Cerebellar cortex (tissue), 1 donor: Measurements from ENCODE around the gene TEAD3.

Experiments used
- DNase-seq: peaks from one replicate; pipeline ENCODE4 v3.0.0-alpha.2; 2015; ENCODE audit warnings: low spot score

TEAD3 gene

DNA sequence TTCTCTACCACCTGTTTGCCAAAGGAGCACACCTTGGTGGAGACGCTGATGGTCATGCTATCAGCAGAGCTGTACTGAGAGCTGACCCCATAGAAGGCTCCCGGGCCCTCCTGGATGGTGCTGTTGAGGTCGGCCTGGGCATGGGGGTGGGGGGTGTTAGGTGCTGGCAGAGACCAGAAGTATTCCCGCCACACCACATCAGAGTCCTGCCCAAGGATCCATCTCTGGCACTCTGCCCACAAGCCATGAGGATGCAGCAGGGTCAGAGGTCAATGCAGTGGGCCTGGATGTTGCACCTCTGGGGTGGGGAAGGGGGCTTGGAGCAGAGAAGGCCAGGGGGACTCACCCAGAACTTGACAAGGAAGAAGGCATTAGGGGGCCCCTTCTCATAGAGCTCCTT, 21.3 kb downstream of the TEAD3 start:
- no peak for DNase-seq

DNA sequence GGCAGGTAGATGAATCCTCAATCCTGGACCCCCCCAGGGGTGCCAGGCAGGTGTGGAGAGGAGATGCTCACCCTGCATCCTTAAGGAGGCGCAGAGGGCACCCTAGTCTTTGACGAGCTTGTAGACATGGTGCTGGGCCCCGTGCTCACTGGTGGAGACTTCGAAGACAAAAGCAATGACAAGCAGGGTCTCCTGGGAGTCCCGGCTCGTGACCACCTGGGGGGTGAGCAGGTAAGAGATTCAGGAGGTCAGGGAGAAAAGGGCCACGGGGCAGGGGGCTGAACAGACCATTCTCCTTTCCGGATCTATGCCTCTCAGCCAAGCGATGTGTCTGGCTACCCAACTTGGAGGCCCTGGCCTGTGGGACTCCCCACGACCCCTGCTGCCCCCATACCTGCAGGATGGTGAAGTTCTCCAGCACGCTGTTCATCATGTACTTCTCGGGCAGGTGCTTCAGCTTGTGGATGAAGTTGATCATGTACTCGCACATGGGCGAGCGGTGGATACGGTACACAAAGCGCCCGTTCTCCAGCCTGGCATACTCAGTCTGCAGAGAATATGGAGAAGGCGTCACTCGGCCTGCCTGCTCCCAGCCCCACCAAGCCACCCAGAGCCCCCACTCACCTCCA, 21.8 kb downstream of the TEAD3 start:
- no peak for DNase-seq

GRCh38 chr6:35474131-35474941, 22.5 kb downstream of the TEAD3 start:
- DNase-seq = no peak

DNA sequence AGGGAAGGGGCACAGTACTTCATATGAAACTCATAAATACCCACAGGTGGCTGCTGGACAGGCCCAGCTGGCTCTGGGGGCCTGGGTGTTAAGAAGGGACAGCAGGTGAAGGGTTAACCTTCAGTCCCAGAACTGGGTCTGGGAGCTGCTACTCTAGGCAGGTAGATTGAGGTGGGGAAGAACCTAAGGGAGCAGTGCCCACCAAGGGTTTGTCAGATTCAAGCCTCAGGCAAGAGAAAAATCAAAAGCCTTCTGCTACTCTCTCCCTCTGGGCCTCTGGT, 23.1 kb downstream of the TEAD3 start:
- no peak for DNase-seq

- DNase-seq = no peak
These were observed 23.6 kb downstream of the TEAD3 start for GRCh38 chr6:35473075-35473849.

DNA sequence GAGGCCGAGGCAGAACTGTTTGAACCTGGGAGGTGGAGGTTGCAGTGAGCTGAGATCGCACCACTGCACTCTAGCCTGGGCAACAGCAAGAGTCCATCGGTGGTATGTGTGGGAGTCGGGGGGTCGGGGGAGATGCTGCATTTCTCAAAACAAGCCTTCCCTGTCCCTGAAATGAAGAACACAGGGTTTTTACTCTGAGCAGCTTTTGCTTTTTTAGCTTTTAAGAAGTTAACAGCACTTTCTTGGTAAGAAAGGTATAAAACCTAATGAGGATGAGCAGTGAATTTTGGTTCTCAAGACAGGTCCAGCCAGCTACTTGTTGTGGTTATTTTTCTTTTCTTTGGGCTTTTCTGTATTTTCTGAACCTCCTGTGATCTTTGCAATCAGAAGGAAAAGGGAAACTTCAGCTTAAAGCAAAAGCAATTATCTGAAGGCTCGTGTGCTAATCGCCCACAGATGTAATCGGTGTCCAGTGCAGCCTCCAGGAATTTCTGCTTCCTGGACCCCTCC, 25.0 kb downstream of the TEAD3 start:
- DNase-seq = no peak

DNA sequence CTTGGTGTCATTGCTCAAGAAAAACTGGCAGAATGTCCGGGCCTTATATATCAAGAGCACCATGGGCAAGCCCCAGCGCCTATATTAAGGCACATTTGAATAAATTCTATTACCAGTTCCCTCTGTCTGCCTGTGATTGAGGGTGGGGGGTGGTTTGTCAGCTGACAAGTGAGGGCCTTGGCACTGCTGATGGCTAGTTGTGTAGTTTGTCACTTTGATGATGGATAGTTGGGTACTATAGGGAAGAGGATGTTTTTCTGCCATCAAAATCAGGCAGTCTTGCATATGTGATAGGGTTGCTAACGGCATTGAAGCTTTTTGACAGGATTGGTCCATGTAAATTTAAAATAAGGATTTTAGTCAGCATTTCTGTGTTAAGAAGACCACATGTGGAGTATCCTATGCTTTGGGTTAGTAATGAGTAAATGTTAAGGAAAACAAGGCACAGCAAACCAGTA, 26.2 kb downstream of the TEAD3 start:
- no peak for DNase-seq

DNA sequence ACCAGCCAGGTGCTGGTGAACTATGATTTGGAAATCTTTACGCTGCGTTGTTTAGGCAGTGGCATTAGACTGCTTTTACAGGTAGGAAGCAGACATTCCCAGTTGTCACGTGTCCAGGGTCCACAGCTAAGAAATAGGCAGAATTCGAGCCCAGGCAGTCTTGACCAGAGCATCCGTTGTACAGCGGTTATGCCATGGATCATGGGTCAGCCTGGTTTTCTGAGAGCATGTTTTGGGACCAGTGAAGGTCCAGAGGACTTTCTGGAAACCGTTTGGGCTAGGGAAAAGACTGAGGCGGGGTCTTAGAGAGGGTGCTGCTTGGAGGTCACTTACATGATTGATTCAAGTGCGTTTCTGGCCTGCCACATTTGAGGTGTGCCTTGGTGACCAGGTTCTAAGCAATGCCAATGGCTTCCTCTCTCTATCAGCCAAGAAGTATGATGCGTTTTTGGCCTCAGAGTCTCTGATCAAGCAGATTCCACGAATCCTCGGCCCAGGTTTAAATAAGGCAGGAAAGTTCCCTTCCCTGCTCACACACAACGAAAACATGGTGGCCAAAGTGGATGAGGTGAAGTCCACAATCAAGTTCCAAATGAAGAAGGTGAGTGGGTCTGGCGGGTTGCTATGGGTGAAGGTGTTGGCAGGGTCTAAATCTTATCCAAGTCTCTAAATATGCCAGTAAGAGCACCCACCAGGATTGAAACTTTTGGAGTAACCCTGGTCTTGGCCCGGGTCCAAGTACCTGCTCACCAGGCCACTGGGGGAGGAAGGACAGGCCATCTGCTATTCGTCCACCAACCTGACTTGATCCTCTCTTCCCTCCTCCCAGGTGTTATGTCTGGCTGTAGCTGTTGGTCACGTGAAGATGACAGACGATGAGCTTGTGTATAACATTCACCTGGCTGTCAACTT, 26.9 kb downstream of the TEAD3 start:
- DNase-seq = no peak

DNA sequence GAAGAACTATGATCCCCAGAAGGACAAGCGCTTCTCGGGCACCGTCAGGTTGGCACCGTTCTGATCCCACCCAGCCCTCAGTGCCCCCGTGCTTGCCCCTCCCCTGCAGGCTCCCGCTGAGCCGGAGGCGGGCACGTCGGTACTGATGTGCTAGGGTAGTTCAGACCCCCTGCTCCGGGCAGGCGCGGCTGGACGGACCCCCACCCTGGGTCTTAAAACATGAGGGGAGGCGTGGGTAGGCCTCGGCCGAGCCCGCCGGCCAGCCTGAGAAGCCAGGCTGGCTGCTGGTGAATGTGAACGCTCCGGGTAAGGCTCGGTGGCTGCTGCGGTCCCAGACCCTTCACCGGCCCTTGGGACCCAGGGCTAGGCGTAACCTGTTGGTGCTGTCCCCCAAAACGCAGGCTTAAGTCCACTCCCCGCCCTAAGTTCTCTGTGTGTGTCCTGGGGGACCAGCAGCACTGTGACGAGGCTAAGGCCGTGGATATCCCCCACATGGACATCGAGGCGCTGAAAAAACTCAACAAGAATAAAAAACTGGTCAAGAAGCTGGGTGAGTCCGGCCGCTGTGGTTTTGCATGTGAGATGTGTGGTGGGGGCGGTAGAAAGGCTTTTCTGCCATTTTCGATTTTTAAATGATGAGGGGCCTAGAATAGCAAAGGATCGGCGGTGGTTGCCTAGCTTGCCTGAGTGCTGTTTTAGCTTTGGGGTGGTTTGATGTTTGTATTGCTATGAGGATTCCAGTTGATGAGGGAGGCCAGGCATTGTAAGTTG, 27.7 kb downstream of the TEAD3 start:
- DNase-seq = no peak

GRCh38 chr6:35468181-35468979, 28.5 kb downstream of the TEAD3 start, which contains the start of gene RPL10A:
RPL10A (plus strand) TSS chr6:35468401; CDS start chr6:35468435, 34 bp downstream.
- peak; percentile 98 for DNase-seq

- DNase-seq = no peak
These were observed 31.2 kb downstream of the TEAD3 start for GRCh38 chr6:35465646-35466045.

GRCh38 chr6:35463292-35463691, 33.6 kb downstream of the TEAD3 start:
- no peak for DNase-seq

GRCh38 chr6:35461270-35461669, 35.6 kb downstream of the TEAD3 start:
- no peak for DNase-seq

DNA sequence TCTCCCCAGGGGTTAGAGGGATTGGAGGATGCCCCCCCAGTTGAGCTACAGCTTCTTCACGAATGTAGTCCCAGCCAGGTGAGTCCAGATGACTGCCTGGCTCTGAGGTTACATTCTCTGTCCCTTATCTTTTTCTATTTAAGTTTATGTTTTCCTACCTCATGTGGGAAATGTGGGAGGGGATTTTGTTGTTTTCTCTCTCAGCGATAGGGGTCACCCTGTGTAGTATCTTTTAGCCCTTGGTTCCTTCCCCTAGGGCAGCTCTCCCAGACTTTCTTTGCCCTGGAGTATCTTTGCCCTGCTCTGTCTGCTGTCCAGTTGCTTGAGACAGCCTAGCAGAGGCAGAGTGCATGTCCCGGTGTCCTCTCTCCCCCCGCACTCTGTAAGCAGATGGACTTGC, 39.0 kb downstream of the TEAD3 start:
- no peak for DNase-seq

- no peak for DNase-seq
These were observed 42.3 kb downstream of the TEAD3 start for GRCh38 chr6:35454391-35455110.

DNA sequence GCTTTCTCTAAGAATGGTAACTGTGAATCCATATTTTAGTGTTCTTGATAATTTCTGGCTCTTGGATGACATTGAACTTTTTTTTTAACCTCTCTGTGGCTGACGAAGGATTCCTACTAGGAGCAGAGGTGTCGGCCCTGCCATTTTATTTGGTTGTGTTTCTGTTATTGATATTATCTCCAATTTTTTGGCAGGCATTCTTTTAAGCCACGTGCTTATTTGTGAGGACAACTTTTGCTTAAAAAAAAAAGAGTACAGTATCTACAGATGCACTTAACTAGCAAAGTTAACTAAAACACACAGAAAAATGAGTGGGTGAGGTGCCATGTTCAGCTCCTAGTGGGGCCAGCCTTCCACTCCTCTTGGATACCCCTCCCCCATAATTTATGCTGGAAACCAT, 43.6 kb downstream of the TEAD3 start:
- no peak for DNase-seq

GRCh38 chr6:35452183-35453090, 44.4 kb downstream of the TEAD3 start, which contains the start of gene FANCE:
FANCE (plus strand) TSS chr6:35452338; CDS start chr6:35452546, 208 bp downstream.
- peak; percentile 83 for DNase-seq
